Small intestine (tissue), 7 donors: ENCODE measurements around the gene VOPP1. TPM values are rescaled to one million over a fixed set of nuclear protein-coding genes. Genes with fewer than 3 reads are reported as not detected.

Experiments
- DNase-seq, 2 donors: peaks; one replicate each; pipeline versions ENCODE4 v3.0.0 to v3.0.0-alpha.2; 2013
- FAIRE-seq: peaks from 2 replicates; lab custom pipeline; 2012; peaks lifted over from hg19 to GRCh38; lab: Jason Lieb, UNC
- H3K27ac ChIP-seq, 3 donors: one replicate each; pipeline ENCODE4 v1.5.1; 2013; ENCODE audit warnings: low read length in 2 of 3, mild to moderate bottlenecking in 2 of 3, control low read depth in 1 of 3, inconsistent platforms in 1 of 3, low read depth in 1 of 3, moderate library complexity in 1 of 3
- H3K27me3 ChIP-seq, 3 donors: one replicate each; pipeline ENCODE4 v1.6.1; 2013; ENCODE audit warnings: low read length in 3 of 3, inconsistent platforms in 1 of 3; ENCODE audit not compliant: control insufficient read depth in 3 of 3, insufficient read depth in 3 of 3
- H3K36me3 ChIP-seq, 3 donors: one replicate each; pipeline ENCODE4 v1.6.1; 2013; ENCODE audit warnings: low read length in 3 of 3, inconsistent platforms in 1 of 3, low read depth in 1 of 3, mild to moderate bottlenecking in 1 of 3, moderate library complexity in 1 of 3; ENCODE audit not compliant: control insufficient read depth in 3 of 3, insufficient read depth in 2 of 3
- H3K4me1 ChIP-seq, 3 donors: one replicate each; pipeline ENCODE4 v1.6.1; 2013; ENCODE audit warnings: low read length in 2 of 3, inconsistent platforms in 1 of 3, low read depth in 1 of 3, mild to moderate bottlenecking in 1 of 3, moderate library complexity in 1 of 3; ENCODE audit not compliant: control insufficient read depth in 3 of 3, insufficient read depth in 2 of 3
- H3K4me3 ChIP-seq, 3 donors: one replicate each; pipeline ENCODE4 v1.5.1; 2013; ENCODE audit warnings: low read length in 3 of 3, control low read depth in 1 of 3, inconsistent platforms in 1 of 3, low read depth in 1 of 3, mild to moderate bottlenecking in 1 of 3, moderate library complexity in 1 of 3
- H3K9me3 ChIP-seq, 2 donors: one replicate each; pipeline ENCODE4 v1.6.1; 2013; ENCODE audit warnings: low read depth in 1 of 2, low read length in 1 of 2; ENCODE audit not compliant: control insufficient read depth in 2 of 2, insufficient read depth in 1 of 2
- WGBS, 3 donors: extraction: QIAGEN DNeasy Blood & Tissue Kit; methylation state at CpG; one replicate each; pipeline ENCODE4 v1.1.7; 2013; 5-methylcytosine and 5-hydroxymethylcytosine counted together
- polyA plus RNA-seq, 4 donors: library from polyadenylated mRNA; stranded (reverse) in 3 of 4; unstranded in 1 of 4; fragments of 200-250 nt in 3 of 4; fragments of 120-200 nt in 1 of 4; gene quantifications; one replicate each; pipeline versions ENCODE4 v1.2.1 to v1.2.3, GENCODE V29; 2013
- donor health status: healthy with polysubstance abuse.
- donor health status: control.
- donor health status: control.
- donor health status: Bipolar disorder and iron deficiency.
- donor health status: healthy.

VOPP1 gene
- polyA plus RNA-seq, 4 donors: 24.6 to 37.8 (median 33.1) TPM

- H3K4me1 ChIP-seq: peaks cover 13 to 25% (median 19%) of the 10 kb centered on the region in 3 donors
These were observed 3.6 kb downstream of the VOPP1 start for GRCh38 chr7:55568613-55569268.

GRCh38 chr7:55567571-55567970 lies 4.7 kb downstream of the VOPP1 start:
- Histone ChIP-seq H3K4me3 (no peak overlapping the region), H3K27me3 (no peaks in the 10 kb centered on the region), H3K9me3 (no peaks in the 10 kb centered on the region), H3K4me1 (peaks cover 13 to 21% (median 14%) of the 10 kb centered on the region in 3 donors), H3K27ac (peak overlapping the region in 2 of 3 donors; percentile 12 to 41), H3K36me3 (no peaks in the 10 kb centered on the region)
- FAIRE-seq: no peak
- DNase-seq: no peak
- 15 to 40% (median 17%) methylated on average over 3 of the region's 3 CpGs for WGBS, 3 donors

More at GRCh38 chr7:55568613-55569268, 3.6 kb downstream of the VOPP1 start:
- FAIRE-seq (no peak), DNase-seq (peak; percentile 27 to 29)
- H3K4me3 ChIP-seq: no peak overlapping the region
- H3K9me3 ChIP-seq: no peaks in the 10 kb centered on the region
- H3K36me3 ChIP-seq: no peaks in the 10 kb centered on the region
- no peaks in the 10 kb centered on the region for H3K27me3 ChIP-seq
- H3K27ac ChIP-seq: peak overlapping the region in 2 of 3 donors; percentile 49 to 67
- 22 to 45% (median 32%) methylated on average over 4 of the region's 4 CpGs for WGBS, 3 donors

- H3K36me3 ChIP-seq: peaks cover 0 to 2% (median 0%) of the 10 kb centered on the region in 3 donors
- no peak overlapping the region for H3K4me3 ChIP-seq
- H3K4me1 ChIP-seq: peaks cover 13 to 21% (median 14%) of the 10 kb centered on the region in 3 donors
- WGBS, 3 donors: 9 to 52% (median 29%) methylated on average over 3 of the region's 3 CpGs
- peak; percentile 42 to 58 for DNase-seq
- no peak for FAIRE-seq
- H3K27ac ChIP-seq: peak overlapping the region in 1 of 3 donors; percentile 69
- H3K27me3 ChIP-seq: no peaks in the 10 kb centered on the region
- H3K9me3 ChIP-seq: no peaks in the 10 kb centered on the region
These were observed 6.6 kb downstream of the VOPP1 start for GRCh38 chr7:55565681-55566080.

GRCh38 chr7:55563596-55564325 lies 8.5 kb downstream of the VOPP1 start:
- no peak for FAIRE-seq
- H3K27ac ChIP-seq: no peak overlapping the region
- no peaks in the 10 kb centered on the region for H3K27me3 ChIP-seq
- no peaks in the 10 kb centered on the region for H3K9me3 ChIP-seq
- WGBS, 3 donors: 44 to 68% (median 64%) methylated on average over 4 of the region's 4 CpGs
- DNase-seq: no peak
- H3K4me3 ChIP-seq: no peak overlapping the region
- peaks cover 0 to 2% (median 0%) of the 10 kb centered on the region in 3 donors for H3K36me3 ChIP-seq
- peaks cover 5 to 21% (median 13%) of the 10 kb centered on the region in 3 donors for H3K4me1 ChIP-seq

- no peak for DNase-seq
- Histone ChIP-seq H3K27me3 (no peaks in the 10 kb centered on the region), H3K4me3 (no peak overlapping the region), H3K9me3 (no peaks in the 10 kb centered on the region), H3K4me1 (peaks cover 0 to 16% (median 6%) of the 10 kb centered on the region in 3 donors), H3K36me3 (peaks cover 0 to 2% (median 0%) of the 10 kb centered on the region in 3 donors), H3K27ac (no peak overlapping the region)
- 81 to 93% (median 83%) methylated on average over 4 of the region's 4 CpGs for WGBS, 3 donors
- no peak for FAIRE-seq
These were observed 10.6 kb downstream of the VOPP1 start for GRCh38 chr7:55561690-55562089.

GRCh38 chr7:55558962-55559920 lies 13.1 kb downstream of the VOPP1 start:
- no peaks in the 10 kb centered on the region for H3K27me3 ChIP-seq
- H3K36me3 ChIP-seq: peaks cover 0 to 2% (median 0%) of the 10 kb centered on the region in 3 donors
- peak overlapping the region in 1 of 3 donors; percentile 19 for H3K27ac ChIP-seq
- peaks cover 3 to 11% (median 3%) of the 10 kb centered on the region in 3 donors for H3K4me1 ChIP-seq
- DNase-seq (no peak), FAIRE-seq (no peak)
- no peak overlapping the region for H3K4me3 ChIP-seq
- 84 to 87% (median 86%) methylated on average over 12 of the region's 12 CpGs for WGBS, 3 donors
- no peaks in the 10 kb centered on the region for H3K9me3 ChIP-seq

- FAIRE-seq: no peak
- H3K27me3 ChIP-seq: no peaks in the 10 kb centered on the region
- no peaks in the 10 kb centered on the region for H3K9me3 ChIP-seq
- 61 to 73% (median 67%) methylated on average over 7 of the region's 7 CpGs for WGBS, 3 donors
- H3K36me3 ChIP-seq: peaks cover 0 to 2% (median 0%) of the 10 kb centered on the region in 3 donors
- no peak for DNase-seq
- peak overlapping the region in 1 of 3 donors; percentile 55 for H3K27ac ChIP-seq
- H3K4me3 ChIP-seq: no peak overlapping the region
- peaks cover 8 to 19% (median 13%) of the 10 kb centered on the region in 3 donors for H3K4me1 ChIP-seq
These were observed 14.6 kb downstream of the VOPP1 start for GRCh38 chr7:55557666-55558188.
